HG02763 (cell line): ENCODE data around the gene MIP.
"Not testable (repeated sequence)": the region's sequence is repeated elsewhere in the genome, so short reads cannot be mapped to it uniquely, and the experiment has no call there.

Experiments used
- ATAC-seq: cut with Tn5 transposase; IDR thresholded peaks from one replicate; pipeline ENCODE4 v1.9.1; 2021; ENCODE audit warnings: mild to moderate bottlenecking, moderate library complexity; ENCODE audit not compliant: unreplicated experiment

The MIP gene

GRCh38 chr12:56454557-56454956 is at the start of gene MIP:
TSS of gene MIP (minus strand) at chr12:56454657. CDS start at chr12:56454613, 44 bp downstream.
- no peak for ATAC-seq

- ATAC-seq: not testable (repeated sequence)
Observed at GRCh38 chr12:56499879-56500278, 45.4 kb upstream of the MIP start.

- ATAC-seq: not testable (repeated sequence)
Observed at GRCh38 chr12:56499452-56499851, 45.0 kb upstream of the MIP start.

GRCh38 chr12:56498126-56498902 is 43.9 kb upstream of the MIP start:
- not testable (repeated sequence) for ATAC-seq

DNA sequence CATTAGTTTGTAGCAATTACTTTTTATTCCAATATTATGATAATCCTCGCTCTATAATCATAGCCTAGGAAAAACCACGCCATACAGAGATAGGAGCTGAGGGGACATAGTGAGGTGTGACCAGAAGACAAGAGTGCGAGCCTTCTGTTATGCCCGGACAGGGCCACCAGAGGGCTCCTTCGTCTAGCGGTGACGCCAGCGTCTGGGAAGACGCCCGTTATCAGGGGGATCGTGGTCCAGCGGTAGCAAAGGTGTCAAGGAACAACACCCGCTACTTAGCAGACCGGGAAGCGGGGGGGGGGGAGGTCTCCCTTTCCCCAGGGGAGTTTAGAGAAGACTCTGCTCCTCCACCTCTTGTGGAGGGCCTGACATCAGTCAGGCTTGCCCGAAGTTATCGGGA is 42.2 kb upstream of the MIP start:
- ATAC-seq: not testable (repeated sequence)

DNA sequence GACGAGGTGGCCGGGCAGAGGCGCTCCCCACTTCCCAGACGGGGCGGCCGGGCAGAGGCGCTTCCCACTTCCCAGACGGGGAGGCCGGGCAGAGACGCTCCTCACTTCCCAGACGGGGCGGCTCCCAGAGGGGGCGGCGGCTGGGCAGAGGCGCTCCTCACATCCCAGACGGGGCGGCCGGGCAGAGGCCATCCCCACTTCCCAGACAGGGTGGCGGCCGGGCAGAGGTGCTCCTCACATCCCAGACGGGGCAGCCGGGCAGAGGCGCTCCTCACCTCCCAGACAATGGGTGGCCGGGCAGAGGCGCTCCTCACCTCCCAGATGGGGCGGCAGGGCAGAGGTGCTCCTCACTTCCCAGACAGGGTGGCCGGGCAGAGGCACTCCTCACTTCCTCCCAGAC is 40.0 kb upstream of the MIP start:
- ATAC-seq: not testable (repeated sequence)

DNA sequence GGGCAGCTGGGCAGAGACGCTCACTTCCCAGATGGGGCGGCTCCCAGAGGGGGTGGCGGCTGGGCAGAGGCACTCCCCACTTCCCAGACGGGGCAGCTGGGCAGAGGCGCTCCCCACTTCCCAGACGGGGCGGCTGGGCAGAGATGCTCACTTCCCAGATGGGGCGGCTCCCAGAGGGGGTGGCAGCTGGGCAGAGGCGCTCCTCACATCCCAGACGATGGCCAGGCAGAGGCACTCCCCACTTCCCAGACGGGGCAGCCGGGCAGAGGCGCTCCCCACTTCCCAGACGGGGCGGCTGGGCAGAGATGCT is 39.6 kb upstream of the MIP start:
- ATAC-seq: not testable (repeated sequence)

DNA sequence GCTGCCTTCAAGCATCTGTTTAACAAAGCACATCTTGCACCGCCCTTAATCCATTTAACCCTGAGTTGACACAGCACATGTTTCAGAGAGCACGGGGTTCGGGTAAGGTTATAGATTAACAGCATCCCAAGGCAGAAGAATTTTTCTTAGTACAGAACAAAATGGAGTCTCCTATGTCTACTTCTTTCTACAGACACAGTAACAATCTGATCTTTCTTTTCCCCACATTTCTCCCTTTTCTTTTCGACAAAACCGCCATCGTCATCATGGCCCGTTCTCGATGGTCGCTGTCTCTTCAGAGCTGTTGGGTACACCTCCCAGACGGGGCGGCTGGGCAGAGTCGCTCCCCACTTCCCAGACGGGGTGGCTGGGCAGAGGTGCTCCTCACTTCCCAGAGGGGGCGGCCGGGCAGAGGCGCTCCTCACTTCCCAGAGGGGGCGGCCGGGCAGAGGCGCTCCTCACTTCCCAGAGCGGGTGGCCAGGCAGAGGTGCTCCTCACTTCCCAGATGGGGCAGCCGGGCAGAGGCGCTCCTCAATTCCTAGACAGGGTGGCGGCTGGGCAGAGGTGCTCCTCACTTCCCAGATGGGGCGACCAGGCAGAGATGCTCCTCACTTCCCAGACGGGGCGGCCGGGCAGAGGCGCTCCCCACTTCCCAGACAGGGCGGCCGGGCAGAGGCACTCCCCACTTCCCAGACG is 39.1 kb upstream of the MIP start:
- not testable (repeated sequence) for ATAC-seq

- no peak for ATAC-seq
Observed at GRCh38 chr12:56490360-56490759, 35.9 kb upstream of the MIP start.

GRCh38 chr12:56488041-56488955 is 33.8 kb upstream of the MIP start, which contains the start of gene GLS2:
TSS of gene GLS2 (minus strand) at chr12:56488161. CDS start at chr12:56488118, 43 bp downstream.
- peak; percentile 89 for ATAC-seq

GRCh38 chr12:56487448-56488040 is 33.1 kb upstream of the MIP start:
- no peak for ATAC-seq

GRCh38 chr12:56486694-56487093 is 32.2 kb upstream of the MIP start:
- ATAC-seq: no peak

- ATAC-seq: no peak
Observed at GRCh38 chr12:56484566-56484965, 30.1 kb upstream of the MIP start.

- no peak for ATAC-seq
Observed at GRCh38 chr12:56479625-56480024, 25.2 kb upstream of the MIP start.

- no peak for ATAC-seq
Observed at GRCh38 chr12:56477521-56478225, 23.2 kb upstream of the MIP start.

GRCh38 chr12:56476972-56477432 is 22.5 kb upstream of the MIP start:
- no peak for ATAC-seq

DNA sequence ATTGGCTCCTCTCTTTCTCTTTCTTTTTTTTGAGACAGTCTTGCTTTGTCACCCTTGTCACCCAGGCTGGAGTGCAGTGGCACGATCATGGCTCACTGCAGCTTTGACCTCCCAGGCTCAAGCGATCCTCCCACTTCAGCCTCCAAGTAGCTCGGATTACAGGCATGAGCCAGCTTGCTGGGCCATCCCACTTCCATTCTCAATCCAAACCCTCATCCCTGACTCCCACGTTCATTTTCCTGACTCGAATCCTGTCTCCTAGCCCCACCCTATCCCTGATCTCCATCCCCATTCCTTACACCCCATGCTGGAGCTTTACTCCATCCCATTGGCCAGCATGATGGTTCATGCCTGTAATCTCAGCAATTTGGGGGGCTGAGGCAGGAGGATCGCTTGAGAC is 21.7 kb upstream of the MIP start:
- ATAC-seq: no peak

- ATAC-seq: no peak
Observed at GRCh38 chr12:56474389-56474788, 19.9 kb upstream of the MIP start.

- no peak for ATAC-seq
Observed at GRCh38 chr12:56469007-56469930, 14.8 kb upstream of the MIP start.
